Eye (tissue), 1 donor: ENCODE results near the gene SPSB3.

Source experiments
- DNase-seq: peaks from one replicate; pipeline ENCODE4 v3.0.0-alpha.2; 2015

SPSB3 gene

GRCh38 chr16:1762196-1762878, 20.0 kb downstream of the SPSB3 start:
- no peak for DNase-seq

- DNase-seq = no peak
Measured at GRCh38 chr16:1761751-1762150, 20.6 kb downstream of the SPSB3 start.

GRCh38 chr16:1760911-1761310, 21.5 kb downstream of the SPSB3 start:
- DNase-seq = no peak

GRCh38 chr16:1759511-1759910, 22.9 kb downstream of the SPSB3 start:
- no peak for DNase-seq

GRCh38 chr16:1758923-1759322, 23.4 kb downstream of the SPSB3 start:
- no peak for DNase-seq

- DNase-seq = no peak
Measured at GRCh38 chr16:1757714-1758461, 24.5 kb downstream of the SPSB3 start.

- DNase-seq = no peak
Measured at GRCh38 chr16:1754204-1754603, 28.2 kb downstream of the SPSB3 start.

GRCh38 chr16:1752853-1753252, 29.5 kb downstream of the SPSB3 start:
- DNase-seq = no peak

- no peak for DNase-seq
Measured at GRCh38 chr16:1751946-1752345, 30.4 kb downstream of the SPSB3 start.

- DNase-seq = no peak
Measured at GRCh38 chr16:1749152-1750117, 32.9 kb downstream of the SPSB3 start.

- no peak for DNase-seq
Measured at GRCh38 chr16:1747934-1748333, 34.4 kb downstream of the SPSB3 start.

GRCh38 chr16:1746693-1747195, 35.6 kb downstream of the SPSB3 start:
- DNase-seq = no peak

GRCh38 chr16:1745900-1746692, 36.3 kb downstream of the SPSB3 start:
- DNase-seq = no peak

GRCh38 chr16:1745181-1745899, 37.0 kb downstream of the SPSB3 start:
- DNase-seq = no peak

- no peak for DNase-seq
Measured at GRCh38 chr16:1744338-1744840, 38.0 kb downstream of the SPSB3 start.

GRCh38 chr16:1743376-1744337, 38.7 kb downstream of the SPSB3 start:
- DNase-seq = no peak

- DNase-seq = no peak
Measured at GRCh38 chr16:1741553-1742165, 40.7 kb downstream of the SPSB3 start.

- no peak for DNase-seq
Measured at GRCh38 chr16:1740781-1741490, 41.4 kb downstream of the SPSB3 start.

- DNase-seq = no peak
Measured at GRCh38 chr16:1740234-1740633, 42.1 kb downstream of the SPSB3 start.
